NCI-H345 (cell line): ENCODE data around the gene BTG4.
A peak's percentile ranks its signal among the peaks of the same experiment; 100 is the strongest.

ENCODE experiments used
- DNase-seq: peaks from one replicate; lab custom pipeline; 2025; lab: John Stamatoyannopoulos, UW

The BTG4 gene

GRCh38 chr11:111537336-111537860 lies 25.2 kb upstream of the BTG4 start:
- no peak for DNase-seq

- no peak for DNase-seq
These were observed 23.1 kb upstream of the BTG4 start for GRCh38 chr11:111535281-111535680.

DNA sequence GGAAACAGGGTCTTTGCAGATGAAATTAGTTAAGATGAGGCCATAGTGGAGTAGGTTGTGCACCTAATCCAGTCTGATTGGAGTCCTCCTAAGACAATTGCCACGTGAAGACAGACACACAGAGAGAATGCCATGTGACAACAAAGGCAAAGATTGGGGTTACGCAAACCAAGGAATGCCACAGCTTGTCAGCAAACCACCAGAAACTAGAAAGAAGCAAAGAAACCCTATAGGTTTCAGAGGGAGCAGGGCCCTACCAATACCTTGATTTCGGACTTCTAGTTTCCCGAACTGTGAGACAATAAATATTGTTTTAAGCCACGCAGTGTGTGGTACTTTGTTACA lies 20.2 kb upstream of the BTG4 start:
- DNase-seq: no peak

- no peak for DNase-seq
These were observed 19.6 kb upstream of the BTG4 start for GRCh38 chr11:111531687-111532364.

DNA sequence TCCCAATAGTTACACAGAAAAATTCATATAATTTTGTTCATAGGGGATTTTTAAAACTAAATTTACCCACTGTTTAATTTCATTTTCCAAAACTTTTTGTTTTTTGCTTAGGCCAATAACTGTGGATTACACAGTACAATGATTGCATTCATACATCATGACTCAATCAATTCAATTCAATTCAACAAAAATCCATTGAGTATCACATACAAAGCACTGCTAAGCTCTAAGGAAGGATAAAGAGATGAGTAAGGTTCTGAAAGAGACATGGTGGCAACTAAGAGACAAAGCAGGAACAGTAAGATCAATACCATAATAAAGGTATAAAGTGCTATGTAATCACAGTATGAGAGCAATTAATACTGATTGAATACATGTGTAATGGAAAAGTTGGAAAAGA lies 18.9 kb upstream of the BTG4 start:
- no peak for DNase-seq

- no peak for DNase-seq
These were observed 17.9 kb upstream of the BTG4 start for GRCh38 chr11:111530091-111530490.

- no peak for DNase-seq
These were observed 16.4 kb upstream of the BTG4 start for GRCh38 chr11:111528557-111528956.

- no peak for DNase-seq
These were observed 15.1 kb upstream of the BTG4 start for GRCh38 chr11:111527279-111527678.

GRCh38 chr11:111526501-111526900 lies 14.3 kb upstream of the BTG4 start:
- DNase-seq: no peak

- no peak for DNase-seq
These were observed 13.3 kb upstream of the BTG4 start for GRCh38 chr11:111525456-111525855.

DNA sequence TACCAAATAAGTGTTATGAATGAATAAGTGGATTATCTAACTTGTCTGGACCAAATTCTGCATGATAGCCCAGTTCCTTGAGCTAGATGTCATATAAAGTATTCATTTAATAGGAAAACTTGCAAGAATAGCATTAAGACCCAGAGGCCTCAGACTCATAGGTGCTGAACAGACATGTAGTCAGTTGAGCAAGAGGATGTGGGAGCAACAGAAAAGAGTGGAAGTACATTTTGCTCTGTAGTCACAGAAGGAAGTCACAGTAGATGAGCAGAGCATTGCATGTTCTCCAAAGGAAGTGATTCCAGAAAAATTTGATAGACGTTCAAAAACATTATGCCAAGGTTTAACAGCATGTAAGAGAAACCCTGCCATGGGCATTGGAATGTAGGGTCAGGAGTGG lies 11.9 kb upstream of the BTG4 start:
- DNase-seq: no peak

GRCh38 chr11:111523343-111523742 lies 11.2 kb upstream of the BTG4 start:
- DNase-seq: no peak

GRCh38 chr11:111522426-111522825 lies 10.2 kb upstream of the BTG4 start:
- DNase-seq: no peak

- no peak for DNase-seq
These were observed 8.9 kb upstream of the BTG4 start for GRCh38 chr11:111521135-111521534.

DNA sequence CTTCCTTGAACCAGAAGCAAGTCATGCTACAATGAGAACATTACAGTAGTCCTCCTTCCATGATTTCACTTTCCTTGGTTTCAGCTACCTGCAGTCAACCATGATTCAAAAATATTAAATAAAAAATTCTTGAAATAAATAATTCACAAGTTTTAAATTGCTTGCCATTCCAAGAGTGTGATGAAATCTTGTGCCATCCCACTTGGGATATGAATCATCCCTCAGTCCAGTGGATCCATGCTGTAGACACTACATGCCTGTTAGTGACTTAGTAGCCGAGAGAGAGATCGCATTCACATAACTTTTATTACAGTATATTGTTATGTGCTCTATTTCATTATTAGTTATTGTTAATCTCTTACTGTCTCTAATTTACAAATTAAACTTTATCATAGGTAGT lies 8.4 kb upstream of the BTG4 start:
- no peak for DNase-seq

DNA sequence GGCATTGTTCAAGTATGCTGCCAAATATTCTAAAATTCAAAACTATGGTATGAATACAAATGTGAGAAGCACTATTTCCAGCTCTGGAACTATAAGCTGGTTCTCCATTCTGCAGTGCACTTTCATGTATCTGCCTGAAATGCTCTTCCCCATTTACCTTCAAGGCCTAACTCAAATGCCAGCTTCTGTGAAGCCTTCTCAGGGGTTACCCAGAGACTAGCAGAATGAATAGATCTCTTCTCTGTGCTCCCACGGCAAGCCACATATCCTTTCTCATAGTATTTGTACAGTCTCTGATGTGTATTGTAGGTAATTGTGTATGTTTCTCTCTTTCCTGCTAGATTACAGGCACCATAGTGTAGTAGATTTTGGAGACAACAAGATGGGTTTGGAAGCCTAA lies 6.5 kb upstream of the BTG4 start:
- DNase-seq: no peak

GRCh38 chr11:111515591-111515990 lies 3.4 kb upstream of the BTG4 start:
- no peak for DNase-seq

GRCh38 chr11:111514216-111515031 lies 2.2 kb upstream of the BTG4 start, which contains the start of gene HOATZ:
HOATZ (plus strand) TSS chr11:111514778; CDS start chr11:111514785, 7 bp downstream.
- DNase-seq: peak; percentile 81

DNA sequence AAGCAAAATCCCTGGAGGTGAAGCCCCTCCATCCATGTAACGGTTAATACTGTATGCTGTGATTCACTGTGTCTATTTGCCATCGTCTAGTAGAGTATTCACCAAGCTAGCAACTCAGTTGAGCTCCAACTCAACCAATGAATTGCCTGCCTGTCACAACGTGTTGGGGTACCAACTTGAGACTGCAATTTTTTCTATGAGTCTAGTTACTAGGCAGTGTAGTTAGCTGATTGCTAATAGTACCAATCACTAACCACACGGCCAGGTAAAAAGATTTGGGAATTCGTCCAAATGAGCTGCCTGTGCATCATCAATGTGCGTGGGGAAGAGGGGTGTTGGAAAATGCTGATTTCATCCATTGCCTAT lies 1.0 kb upstream of the BTG4 start:
- no peak for DNase-seq

GRCh38 chr11:111510311-111510710 lies 1.9 kb downstream of the BTG4 start:
- DNase-seq: no peak

DNA sequence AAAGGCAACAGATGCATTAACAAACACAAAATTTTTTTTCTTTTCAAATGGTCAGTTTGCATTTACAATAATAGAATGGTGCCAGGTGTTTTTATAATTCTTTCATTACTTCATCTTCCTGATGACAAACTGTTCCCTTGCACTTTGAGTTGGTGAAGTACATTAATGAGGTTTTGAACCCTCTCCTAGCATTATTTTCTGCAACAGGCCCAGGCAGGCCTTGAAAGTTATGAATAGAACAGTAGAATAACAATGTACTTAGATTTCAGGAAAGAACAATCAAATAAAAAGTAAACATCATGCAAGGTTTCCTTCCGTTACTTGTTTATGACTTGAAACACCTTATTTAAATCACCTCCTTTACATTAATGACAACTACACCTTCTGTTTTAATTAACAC lies 9.6 kb downstream of the BTG4 start:
- no peak for DNase-seq

- DNase-seq: peak; percentile 44
These were observed 11.7 kb downstream of the BTG4 start for GRCh38 chr11:111500481-111500880.

- DNase-seq: no peak
These were observed 12.7 kb downstream of the BTG4 start for GRCh38 chr11:111499483-111499882.

GRCh38 chr11:111494040-111494439 lies 18.1 kb downstream of the BTG4 start:
- DNase-seq: no peak
